Dedifferentiated amniotic fluid mesenchymal stem cell (primary cell): Measurements from ENCODE around the gene CABP4.

Source experiments
- DNase-seq: peaks from one replicate; pipeline ENCODE4 v3.0.0-alpha.2; 2016; ENCODE audit errors: extremely low spot score

CABP4 gene

GRCh38 chr11:67455054-67455453, at the start of gene CABP4:
Gene CABP4 (plus strand): TSS chr11:67455354. CDS start chr11:67455424, 70 bp downstream.
- DNase-seq, result no peak

- DNase-seq, result no peak
These were observed 49.3 kb upstream of the CABP4 start for GRCh38 chr11:67405688-67406339.

- DNase-seq, result no peak
These were observed 48.7 kb upstream of the CABP4 start for GRCh38 chr11:67406420-67406968.

GRCh38 chr11:67406969-67407687, 48.0 kb upstream of the CABP4 start:
- no peak for DNase-seq

GRCh38 chr11:67407688-67408163, 47.4 kb upstream of the CABP4 start:
- no peak for DNase-seq

GRCh38 chr11:67408437-67409200, 46.5 kb upstream of the CABP4 start:
- DNase-seq, result no peak

GRCh38 chr11:67409261-67409666, 45.9 kb upstream of the CABP4 start:
- DNase-seq, result no peak

GRCh38 chr11:67409781-67410368, 45.3 kb upstream of the CABP4 start:
- no peak for DNase-seq

- no peak for DNase-seq
These were observed 44.8 kb upstream of the CABP4 start for GRCh38 chr11:67410369-67410831.

GRCh38 chr11:67410984-67411784, 44.0 kb upstream of the CABP4 start:
- DNase-seq, result no peak

- DNase-seq, result no peak
These were observed 43.4 kb upstream of the CABP4 start for GRCh38 chr11:67411785-67412152.

GRCh38 chr11:67412495-67413179, 42.5 kb upstream of the CABP4 start:
- no peak for DNase-seq

- DNase-seq, result no peak
These were observed 41.8 kb upstream of the CABP4 start for GRCh38 chr11:67413266-67413849.

GRCh38 chr11:67415501-67416304, 39.5 kb upstream of the CABP4 start, which contains the start of gene CARNS1:
Gene CARNS1 (plus strand): TSS chr11:67415678. CDS start chr11:67416200, 522 bp downstream.
- DNase-seq, result no peak

- no peak for DNase-seq
These were observed 38.5 kb upstream of the CABP4 start for GRCh38 chr11:67416416-67417335.

- no peak for DNase-seq
These were observed 37.7 kb upstream of the CABP4 start for GRCh38 chr11:67417425-67417824.

- no peak for DNase-seq
These were observed 36.5 kb upstream of the CABP4 start for GRCh38 chr11:67418476-67419281.
